GM21786 (cell line): Measurements from ENCODE around the gene NXF3.
"Not testable (repeated sequence)": the region's sequence is repeated elsewhere in the genome, so short reads cannot be mapped to it uniquely, and the experiment has no call there.

ENCODE experiments used
- ATAC-seq: cut with Tn5 transposase; IDR thresholded peaks from one replicate; pipeline ENCODE4 v1.9.1; 2021; ENCODE audit not compliant: unreplicated experiment

The NXF3 gene, protein sequence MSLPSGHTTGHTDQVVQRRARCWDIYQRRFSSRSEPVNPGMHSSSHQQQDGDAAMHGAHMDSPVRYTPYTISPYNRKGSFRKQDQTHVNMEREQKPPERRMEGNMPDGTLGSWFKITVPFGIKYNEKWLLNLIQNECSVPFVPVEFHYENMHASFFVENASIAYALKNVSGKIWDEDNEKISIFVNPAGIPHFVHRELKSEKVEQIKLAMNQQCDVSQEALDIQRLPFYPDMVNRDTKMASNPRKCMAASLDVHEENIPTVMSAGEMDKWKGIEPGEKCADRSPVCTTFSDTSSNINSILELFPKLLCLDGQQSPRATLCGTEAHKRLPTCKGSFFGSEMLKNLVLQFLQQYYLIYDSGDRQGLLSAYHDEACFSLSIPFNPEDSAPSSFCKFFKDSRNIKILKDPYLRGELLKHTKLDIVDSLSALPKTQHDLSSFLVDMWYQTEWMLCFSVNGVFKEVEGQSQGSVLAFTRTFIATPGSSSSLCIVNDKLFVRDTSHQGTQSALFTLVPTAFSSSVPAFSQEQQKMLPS

DNA sequence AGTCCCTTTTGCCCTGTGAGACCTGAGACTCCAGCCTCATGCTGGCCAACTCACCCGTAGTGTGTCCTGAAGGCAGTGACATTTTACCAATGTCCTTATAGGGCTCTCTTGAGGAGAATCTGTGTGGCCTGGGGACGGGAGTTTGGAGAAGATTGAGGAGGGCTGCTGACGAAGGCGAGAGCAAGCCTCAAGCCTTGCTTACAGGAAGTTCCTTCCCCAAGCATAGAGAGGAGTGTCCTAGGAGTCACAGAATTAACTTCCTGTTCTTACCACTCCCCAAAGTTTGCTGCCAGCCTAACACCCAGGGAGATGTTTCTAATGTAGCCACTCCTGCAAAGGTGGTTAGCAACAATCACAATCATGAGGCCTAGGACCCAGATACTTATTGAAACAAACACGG is at the start of gene NXF3:
NXF3 (minus strand) TSS at position 202 of the 400 bp plus-strand sequence; CDS start at position 82, 120 bp downstream.
- no peak for ATAC-seq

DNA sequence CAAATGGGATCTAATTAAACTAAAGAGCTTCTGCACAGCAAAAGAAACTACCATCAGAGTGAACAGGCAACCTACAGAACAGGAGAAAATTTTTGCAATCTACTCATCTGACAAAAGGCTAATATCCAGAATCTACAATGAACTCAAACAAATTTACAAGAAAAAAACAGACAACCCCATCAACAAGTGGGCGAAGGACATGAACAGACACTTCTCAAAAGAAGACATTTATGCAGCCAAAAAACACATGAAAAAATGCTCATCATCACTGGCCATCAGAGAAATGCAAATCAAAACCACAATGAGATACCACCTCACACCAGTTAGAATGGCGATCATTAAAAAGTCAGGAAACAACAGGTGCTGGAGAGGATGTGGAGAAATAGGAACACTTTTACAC is 43.6 kb upstream of the NXF3 start:
- ATAC-seq: not testable (repeated sequence)

DNA sequence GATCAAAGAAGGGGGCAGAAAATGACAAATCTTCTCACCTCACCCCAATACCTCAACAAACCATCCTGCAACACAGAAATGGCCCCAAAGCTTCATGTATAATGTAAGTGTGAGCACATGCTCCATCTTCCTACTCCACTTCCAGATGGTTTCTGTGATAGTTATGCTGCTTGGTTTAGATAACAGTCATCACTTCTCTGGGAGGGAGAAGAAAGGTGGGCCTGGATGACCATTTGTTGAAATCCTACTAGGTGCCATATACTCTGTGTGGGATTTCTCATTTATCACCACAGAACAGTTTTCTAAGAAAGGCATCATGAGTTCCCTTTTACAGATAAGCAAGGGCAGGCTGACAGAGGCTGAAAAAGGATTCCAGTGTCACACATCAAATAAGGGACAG is 31.3 kb upstream of the NXF3 start:
- no peak for ATAC-seq

DNA sequence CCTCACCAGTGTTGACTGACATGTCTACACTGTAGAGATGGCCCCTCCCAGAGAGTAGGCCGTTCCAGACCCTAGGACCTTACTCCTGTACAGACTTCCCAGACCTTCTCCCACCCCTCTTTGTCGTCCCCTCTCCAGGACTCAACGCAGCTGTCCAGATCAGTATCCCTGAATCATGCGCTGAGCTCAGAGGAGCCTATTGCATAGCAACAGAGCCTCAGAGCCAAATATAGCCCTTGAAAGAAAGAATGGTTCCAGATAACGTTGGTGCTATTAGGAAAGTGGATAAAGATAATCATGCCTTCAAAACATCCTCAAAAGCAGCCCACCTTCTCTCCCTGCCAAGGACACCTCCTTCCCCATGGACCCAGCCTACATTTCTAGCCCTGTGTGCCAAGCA is 27.8 kb upstream of the NXF3 start:
- no peak for ATAC-seq

DNA sequence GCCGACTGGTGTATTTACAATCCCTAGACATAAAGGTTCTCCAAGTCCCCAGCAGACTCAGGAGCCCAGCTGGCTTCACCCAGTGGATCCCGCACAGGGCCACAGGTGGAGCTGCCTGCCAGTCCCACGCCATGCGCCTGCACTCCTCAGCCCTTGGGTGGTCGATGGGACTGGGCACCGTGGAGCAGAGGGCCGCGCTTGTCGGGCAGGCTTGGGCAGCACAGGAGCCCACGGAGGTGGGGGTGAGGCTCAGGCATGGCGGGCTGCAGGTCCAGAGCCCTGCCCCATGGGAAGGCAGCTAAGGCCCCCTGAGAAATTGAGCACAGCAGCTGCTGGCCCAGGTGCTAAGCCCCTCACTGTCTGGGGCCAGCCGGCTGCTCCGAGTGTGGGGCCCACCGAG is 24.0 kb upstream of the NXF3 start:
- not testable (repeated sequence) for ATAC-seq

DNA sequence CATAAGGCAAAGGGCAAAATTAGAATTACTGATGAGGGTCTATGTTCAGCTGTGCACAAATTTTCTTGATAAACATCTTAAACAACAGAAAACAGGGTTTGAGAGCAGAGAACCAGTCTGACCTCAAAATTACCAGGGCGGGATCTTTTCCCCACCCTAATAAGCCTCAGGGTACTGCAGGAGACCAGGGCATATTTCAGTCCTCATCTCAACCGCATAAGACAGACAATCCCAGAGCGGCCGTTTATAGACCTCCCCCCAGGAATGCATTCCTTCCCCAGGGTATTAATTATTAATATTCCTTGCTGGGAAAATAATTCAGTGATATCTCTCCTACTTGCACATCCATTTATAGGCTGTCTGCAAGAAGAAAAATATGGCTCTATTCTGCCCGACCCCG is 16.6 kb upstream of the NXF3 start:
- not testable (repeated sequence) for ATAC-seq

DNA sequence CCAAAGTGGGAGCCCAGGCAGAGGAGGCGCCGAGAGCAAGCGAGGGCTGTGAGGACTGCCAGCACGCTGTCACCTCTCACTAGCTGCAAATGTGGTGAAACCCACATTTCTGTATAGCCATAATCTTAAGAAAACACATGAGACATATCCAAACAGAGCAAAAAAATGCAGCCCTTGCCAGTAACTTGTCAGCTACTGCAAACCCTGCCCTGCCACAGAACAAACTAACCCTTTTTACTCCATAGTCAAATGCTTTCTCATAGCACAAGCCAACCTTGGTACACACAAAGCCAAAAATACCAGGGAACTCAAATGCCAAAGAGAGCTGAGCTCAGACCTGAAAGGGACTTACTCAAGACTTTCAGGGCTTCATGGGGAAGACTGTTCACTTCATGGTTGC is 14.9 kb upstream of the NXF3 start:
- no peak for ATAC-seq

DNA sequence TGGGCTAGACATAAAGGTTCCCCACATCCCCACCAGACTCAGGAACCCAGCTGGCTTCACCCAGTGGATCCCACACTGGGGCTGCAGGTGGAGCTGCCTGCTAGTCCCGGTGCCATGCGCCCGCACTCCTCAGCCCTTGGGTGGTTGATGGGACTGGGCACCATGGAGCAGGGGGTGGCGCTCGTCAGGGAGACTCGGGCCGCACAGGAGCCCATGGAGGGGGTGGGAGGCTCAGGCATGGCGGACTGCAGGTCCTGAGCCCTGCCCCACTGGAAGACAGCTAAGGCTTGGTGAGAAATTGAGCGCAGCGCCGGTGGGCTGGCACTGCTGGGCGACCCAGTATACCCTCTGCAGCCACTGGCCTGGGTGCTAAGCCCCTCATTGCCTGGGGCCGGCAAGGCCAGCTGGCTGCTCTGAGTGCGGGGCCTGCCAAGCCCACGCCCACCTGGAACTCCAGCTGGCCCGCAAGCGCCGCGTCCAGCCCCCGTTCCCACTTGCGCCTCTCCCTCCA is 14.3 kb upstream of the NXF3 start:
- not testable (repeated sequence) for ATAC-seq

DNA sequence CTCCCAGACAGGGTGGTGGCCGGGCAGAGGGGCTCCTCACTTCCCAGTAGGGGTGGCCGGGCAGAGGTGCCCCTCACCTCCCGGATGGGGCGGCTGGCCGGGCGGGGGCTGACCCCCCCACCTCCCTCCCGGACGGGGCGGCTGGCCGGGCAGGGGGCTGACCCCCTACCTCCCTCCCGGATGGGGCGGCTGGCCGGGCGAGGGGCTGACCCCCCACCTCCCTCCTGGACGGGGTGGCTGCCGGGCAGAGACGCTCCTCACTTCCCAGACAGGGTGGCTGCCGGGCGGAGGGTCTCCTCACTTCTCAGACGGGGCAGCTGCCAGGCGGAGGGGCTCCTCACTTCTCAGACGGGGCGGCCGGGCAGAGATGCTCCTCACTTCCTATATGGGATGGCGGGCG is 11.4 kb upstream of the NXF3 start:
- not testable (repeated sequence) for ATAC-seq

DNA sequence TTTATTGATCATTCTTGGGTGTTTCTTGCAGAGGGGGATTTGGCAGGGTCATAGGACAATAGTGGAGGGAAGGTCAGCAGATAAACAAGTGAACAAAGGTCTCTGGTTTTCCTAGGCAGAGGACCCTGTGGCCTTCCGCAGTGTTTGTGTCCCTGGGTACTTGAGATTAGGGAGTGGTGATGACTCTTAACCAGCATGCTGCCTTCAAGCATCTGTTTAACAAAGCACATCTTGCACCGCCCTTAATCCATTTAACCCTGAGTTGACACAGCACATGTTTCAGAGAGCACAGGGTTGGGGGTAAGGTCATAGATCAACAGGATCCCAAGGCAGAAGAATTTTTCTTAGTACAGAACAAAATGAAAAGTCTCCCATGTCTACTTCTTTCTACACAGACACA is 10.9 kb upstream of the NXF3 start:
- ATAC-seq: not testable (repeated sequence)

DNA sequence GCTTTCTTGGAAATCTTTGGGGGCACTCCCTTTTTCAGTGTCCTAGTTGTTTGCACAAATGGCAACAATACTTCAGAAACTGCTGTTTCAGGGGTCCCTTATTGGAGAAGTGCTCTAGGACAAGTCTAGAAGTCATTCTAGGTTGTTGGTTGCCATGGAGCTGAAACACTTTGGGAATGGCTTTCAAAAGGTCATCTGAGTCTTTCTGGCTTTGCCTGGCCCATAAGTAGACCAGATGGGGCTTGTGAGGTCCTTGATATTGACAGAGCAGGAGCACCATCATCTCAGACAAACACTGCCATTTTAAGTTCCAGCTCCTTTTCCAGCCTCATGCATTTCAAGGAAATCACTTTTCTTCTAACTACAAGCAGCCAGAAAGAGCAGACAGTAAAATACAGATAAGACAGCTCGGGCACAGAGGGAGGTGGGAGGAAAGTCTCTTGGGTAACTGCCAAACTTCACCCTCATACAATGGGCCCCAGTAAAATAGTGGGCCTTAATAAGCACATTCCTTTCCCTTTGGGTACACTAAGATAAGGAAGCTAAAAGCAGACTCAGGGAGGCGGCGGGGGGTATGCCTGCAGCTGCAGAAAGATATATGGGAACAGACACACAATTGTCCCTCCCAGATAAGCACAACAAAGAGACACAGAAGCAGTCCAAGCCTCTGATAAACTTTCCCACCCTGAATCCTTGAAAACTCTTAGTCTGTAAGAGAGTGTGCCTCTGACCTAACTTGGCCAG is 8.5 kb upstream of the NXF3 start:
- ATAC-seq: no peak

DNA sequence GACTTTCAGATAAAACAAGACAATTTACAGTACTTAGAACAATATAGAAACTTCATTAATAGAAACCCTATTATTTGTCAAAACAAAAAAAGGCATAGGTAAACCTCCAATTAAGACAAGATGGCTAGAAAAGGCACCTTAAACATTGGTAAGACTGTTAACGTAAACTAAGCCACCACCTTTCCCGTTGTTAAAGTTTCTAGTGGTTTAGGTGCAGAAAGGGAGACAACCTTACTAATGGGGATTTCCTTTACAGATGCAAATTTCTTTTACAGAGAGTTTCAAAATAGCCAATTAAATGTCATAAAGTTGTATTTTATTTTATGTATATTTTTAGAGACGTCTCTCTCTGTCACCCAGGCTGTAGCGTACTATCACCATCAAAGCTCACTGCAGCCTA is 7.5 kb upstream of the NXF3 start:
- no peak for ATAC-seq

DNA sequence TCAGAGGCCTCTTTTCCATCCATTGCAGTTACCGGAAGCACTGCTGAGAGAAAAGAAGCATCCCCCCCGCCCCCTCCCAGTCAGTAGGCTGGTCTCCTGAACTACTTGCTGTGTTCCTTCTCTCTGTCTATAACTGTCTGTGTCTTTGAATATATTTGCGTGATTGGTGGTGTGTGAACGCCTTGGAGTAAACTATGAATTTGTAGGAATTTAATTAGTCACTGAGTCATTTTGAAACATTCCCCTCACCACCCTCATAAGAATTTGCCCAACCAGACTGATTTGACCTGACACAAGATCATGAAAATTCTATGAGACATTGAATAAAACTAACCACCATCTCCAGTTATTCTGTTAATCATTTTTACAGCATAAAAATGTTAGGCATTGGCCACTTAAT is 6.7 kb upstream of the NXF3 start:
- no peak for ATAC-seq

DNA sequence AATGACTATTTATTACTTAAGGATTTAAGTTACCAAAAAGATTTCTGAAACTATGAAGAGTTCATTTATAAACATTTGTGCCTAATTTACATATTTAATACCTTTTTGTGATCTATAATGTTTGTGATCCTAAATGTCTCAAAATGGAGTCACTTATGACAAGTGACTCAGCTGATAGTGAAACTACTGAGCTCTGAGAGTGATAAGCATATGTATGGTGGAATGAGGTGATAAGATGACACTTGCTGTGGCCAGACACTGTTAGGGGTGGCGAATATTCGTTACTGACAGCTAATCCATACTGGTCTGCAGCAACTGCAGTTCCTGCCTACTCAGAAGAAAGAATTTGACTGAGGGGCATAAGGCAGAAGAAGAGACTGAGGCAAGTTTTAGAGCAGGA is 5.5 kb upstream of the NXF3 start:
- no peak for ATAC-seq

DNA sequence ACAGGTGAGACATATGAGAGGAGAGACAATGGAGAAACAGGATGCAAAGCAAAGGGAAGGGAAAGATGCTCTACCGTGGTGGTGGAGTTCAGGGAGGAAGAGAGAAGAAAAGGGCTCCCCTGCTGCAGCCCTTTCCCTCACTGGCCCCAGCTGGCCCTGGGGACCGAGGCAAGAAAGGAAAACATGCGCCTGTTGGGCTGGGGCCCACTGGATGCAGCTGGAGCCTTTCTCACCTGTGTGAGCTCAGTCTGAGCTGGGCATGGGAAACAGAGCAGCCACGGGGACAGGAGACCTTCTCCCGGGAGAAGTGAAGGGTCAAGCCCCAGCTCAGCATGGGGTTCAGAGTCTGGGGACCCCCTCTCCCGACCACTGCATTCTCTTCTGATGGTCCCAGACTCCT is 11.9 kb downstream of the NXF3 start:
- ATAC-seq: no peak

DNA sequence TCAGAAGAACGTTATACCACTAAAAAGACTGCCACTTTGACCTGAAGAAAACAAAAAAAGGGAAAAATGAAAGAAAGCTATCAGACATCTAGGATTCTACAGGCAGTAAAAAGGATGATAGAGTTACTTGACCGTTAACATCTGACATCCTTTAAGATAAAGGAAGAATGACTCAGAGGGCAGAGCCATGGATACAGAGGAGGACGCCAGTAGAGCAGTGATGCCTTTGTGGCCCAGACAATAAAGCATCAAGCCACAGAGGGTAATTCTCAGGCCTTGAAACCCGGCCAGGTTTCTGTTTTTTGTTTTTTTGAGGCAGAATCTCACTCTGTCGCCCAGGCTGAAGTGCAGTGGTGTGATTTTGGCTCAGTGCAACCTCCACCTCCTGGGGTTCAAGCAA is 19.5 kb downstream of the NXF3 start:
- no peak for ATAC-seq

DNA sequence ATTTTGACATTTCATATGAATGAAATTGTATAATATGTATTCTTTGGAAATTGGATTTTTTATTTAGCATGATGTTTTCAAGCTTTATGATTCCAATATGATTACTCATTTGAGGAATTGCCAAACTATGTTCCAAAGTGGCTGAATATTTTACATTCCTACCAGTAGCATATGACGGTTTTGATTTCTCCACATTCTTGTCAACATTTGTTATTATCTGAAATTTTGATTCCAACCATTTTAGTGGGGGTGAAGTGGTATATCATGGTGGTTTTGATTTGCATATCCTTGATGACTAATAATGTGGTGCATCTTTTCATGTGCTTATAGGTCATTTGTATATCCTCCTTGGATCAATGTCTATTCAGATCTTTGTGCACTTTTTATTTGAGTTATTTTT is 26.3 kb downstream of the NXF3 start:
- no peak for ATAC-seq

DNA sequence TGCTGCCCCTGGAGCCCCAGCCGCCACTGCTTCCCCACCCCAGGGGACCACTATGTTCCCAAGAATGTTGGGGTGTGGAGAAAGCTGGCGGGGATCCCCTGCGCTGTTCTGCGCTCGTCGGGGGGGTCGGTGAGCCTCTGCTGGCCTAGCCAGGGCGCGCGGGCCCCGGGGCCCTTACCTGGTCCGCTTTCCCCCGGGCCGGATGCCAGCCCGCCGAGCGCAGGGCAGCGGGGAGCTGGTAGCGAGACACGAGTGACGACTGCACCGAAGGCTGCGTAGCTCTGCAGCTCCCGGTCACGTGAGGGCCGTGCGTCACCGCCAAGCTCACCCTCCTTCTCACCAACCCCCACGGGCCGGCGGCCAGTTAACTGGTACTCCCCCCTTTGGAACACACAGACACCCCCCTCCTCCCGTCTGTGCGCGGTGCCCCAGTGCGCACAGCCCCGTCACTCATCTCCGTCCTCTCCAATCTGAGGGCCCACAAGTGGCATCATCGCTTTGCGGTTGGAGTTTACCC is 29.0 kb downstream of the NXF3 start, which contains the start of gene BEX1:
BEX1 (minus strand) TSS at position 254 of the 517 bp plus-strand sequence. CDS start 897 bp downstream, outside the sequence.
- ATAC-seq: no peak

DNA sequence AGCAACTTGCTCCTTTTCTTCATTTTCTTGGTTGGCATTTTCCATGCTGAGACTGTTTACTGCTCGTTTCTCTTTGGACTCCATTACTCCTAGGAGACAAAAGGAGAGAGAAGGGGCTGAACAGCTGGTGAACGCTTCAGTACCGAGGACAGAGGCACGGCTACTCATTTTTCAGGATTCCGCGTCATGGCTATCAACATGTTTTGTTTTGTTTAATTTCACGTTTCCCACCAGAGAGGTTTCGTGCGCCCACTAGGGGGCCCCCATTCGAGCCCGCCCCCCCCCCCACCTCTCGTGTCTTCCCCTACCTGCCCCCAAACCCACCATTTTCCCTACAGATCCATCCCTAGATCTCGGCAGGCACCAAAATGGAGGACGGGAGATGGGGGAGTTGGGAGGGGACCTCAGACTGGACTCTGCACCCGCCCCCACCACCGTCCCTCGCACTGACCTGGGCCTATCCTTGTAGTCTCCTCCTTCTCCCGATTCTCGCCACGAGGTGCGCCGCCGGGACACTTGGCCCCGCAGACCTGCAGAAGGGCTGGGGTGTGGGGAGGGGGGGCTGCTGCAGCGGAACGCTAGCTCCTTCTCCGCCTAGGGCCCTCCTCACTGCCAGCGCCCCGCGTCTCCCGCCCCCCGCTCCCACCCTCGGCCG is 29.6 kb downstream of the NXF3 start:
- ATAC-seq: no peak

DNA sequence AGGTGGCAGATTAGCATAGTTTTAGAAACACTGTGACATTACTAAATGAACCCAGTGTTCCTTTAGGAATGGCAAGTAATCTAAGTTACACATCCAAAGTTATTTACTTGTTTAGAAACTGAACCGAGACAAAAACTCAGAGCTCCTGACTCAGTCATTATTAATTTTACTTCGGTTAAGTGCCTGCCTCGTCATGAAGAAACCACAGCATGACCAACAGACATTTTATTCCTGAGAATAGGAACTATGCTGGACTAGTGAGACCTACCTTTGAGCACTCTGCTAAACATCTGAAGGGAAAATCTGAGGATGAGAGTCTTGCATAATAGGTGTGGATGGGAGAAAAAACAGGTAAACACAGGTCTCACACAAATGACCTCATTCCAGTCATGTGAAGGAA is 31.5 kb downstream of the NXF3 start:
- no peak for ATAC-seq

DNA sequence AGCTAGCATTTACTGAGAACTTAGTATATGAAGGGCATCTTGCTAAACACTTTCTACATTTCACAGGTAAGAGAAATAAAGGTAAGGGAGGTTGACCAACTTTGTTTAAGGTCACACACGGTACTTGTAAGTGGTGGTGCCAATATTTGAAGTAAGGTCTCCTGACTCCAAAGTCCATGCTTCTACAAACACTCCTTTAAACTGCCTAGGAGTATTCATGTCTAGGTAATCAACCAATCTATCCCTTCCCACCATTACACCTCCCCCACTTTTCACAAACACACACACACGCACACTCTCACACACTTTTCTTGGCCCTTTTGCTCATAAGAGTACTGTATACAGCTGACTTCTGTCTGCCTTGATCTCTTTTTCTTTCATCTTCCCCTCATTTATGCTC is 36.0 kb downstream of the NXF3 start:
- ATAC-seq: no peak
